H1 (cell line): ENCODE measurements around the gene FBXO46. TPM values are rescaled to one million over a fixed set of nuclear protein-coding genes. Genes with fewer than 3 reads are reported as not detected.

ENCODE experiments used
- HDAC2 ChIP-seq, 2 experiments: fragments of 300-600 bp in 1 of 2; sonication (generic) in 1 of 2; IDR thresholded peaks; 2 replicates each; pipeline ENCODE4 v1.6.1; 2011 to 2012; ENCODE audit warnings: low read depth in 2 of 2, low read length in 2 of 2, mild to moderate bottlenecking in 2 of 2, moderate library complexity in 2 of 2, borderline replicate concordance in 1 of 2, inconsistent platforms in 1 of 2
- polyA plus RNA-seq, 7 experiments: library from polyadenylated mRNA; depleted of rRNA in 3 of 7; stranded (reverse) in 5 of 7; unstranded in 2 of 7; fragments of >200 nt in 5 of 7; fragments of 200-250 nt in 2 of 7; gene quantifications; 1 replicate in 5 of 7; 2 replicates in 1 of 7; 4 replicates in 1 of 7; pipeline versions ENCODE4 v1.2.1 to v1.2.3, GENCODE V29; 2011 to 2013; ENCODE audit warnings: missing spikeins in 2 of 7, mixed read lengths in 2 of 7
- total RNA-seq: library from RNA; stranded (reverse); fragmentation: NEBNext Ultra II Directional; extraction: Animal tissue kit (Norgen Biotek cat#: 25700); gene quantifications from 2 replicates; pipeline ENCODE4 v1.2.1, GENCODE V29; 2021

Gene FBXO46
- total and polyA plus RNA-seq, 2 of the 8 experiments (the other 6 are each of a cell fraction or from before 2014, with no cell fraction given), result 11.2 to 38.9 TPM

DNA sequence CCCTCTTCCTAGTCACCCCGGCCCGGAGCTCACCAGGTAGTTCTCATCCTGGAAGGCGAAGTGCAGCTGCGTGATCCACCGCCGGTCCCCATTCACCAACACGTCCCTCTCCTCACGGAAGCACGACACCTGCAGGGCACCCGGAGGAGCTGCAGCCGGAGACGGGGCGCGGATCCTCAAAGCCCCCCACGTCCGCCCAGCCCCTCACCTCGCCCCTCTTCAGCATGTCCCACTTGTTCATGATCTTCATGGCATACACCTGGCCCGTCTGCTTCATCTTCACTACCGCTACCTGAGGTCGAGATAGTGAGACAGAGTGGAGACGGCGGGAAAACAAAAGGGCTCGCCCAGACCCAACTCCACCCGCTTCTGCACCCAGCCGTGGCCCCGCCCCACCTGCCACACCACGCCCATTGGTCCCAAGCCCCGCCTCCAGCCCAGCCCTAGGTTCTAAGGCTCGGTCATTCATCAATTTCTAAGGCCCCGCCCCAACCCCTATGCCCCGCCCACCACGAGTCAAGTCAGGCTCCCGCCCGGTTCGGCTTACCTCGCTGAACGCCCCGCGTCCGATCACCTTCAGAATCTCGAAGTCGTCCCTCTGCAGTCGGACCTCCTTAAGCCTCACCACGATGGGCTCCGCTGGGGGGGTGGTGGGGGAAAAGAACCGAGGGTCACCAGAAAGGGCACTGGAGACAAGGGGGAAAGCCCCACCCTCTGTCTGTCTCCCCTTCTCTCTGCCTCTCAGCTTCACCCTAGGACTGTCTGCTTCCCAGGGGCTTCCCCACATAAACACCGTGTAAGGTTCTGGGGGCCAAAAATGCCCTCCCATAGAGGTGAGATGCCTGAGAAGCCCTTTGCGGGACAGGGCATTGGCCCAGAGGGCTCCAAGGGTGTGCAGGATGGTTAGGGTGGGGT, 48.8 kb upstream of the FBXO46 start (continued):
- no peak for TF ChIP-seq HDAC2 (IDR thresholded peaks at IDR 0.05; ENCODE audit: borderline replicate concordance in 1 of 2, low read depth in 2 of 2, low read length in 2 of 2)
- TF ChIP-seq, all 59 proteins: peak for 12
